22Rv1 (cell line): ENCODE results near the gene TGFB3.

Experiments used
- CTCF ChIP-seq: fragments of 450-650 bp; IDR thresholded peaks from 2 replicates; pipeline ENCODE4 v1.5.1; 2017; ENCODE audit warnings: mild to moderate bottlenecking
- ZFX ChIP-seq: fragments of 450-650 bp; IDR thresholded peaks from 2 replicates; pipeline ENCODE4 v1.6.1; 2017; ENCODE audit warnings: antibody characterized with exemption, borderline replicate concordance

GRCh38 chr14:75959031-75959430 is 22.8 kb downstream of the TGFB3 start:
- TF ChIP-seq CTCF (no peak), ZFX (no peak)
